Measurements from ENCODE around the gene C17orf107.

Gene C17orf107

GRCh38 chr17:4897198-4897687 is 2.1 kb upstream of the C17orf107 start:
- H3K27me3 ChIP-seq (ENCODE audit: insufficient read depth, insufficient read length), result no peaks in the 10 kb centered on the region
- peaks cover 8% of the 10 kb centered on the region for H3K4me1 ChIP-seq (ENCODE audit: insufficient read depth, insufficient read length)
- no peak overlapping the region for H3K4me3 ChIP-seq (ENCODE audit: insufficient read length, low read depth)
- no peak for DNase-seq (ENCODE audit: low read depth, low spot score)
- peaks cover 65% of the 10 kb centered on the region for H3K36me3 ChIP-seq (ENCODE audit: insufficient read depth, insufficient read length, low read length)
- H3K9ac ChIP-seq (ENCODE audit: insufficient read length, low read depth), result no peak overlapping the region
- TF ChIP-seq ZNF274 (IDR thresholded peaks at IDR 0.05; ENCODE audit: low read depth, low read length) (no peak), SUZ12 (IDR thresholded peaks at IDR 0.05; ENCODE audit: extremely low read depth, insufficient read depth, insufficient read length) (no peak), YY1 (IDR thresholded peaks at IDR 0.05; ENCODE audit: insufficient read depth, insufficient read length) (no peak)
- H3K9me3 ChIP-seq (ENCODE audit: insufficient read depth, low read length), result no peaks in the 10 kb centered on the region

- Histone ChIP-seq H3K4me1 (ENCODE audit: insufficient read depth, insufficient read length) (peaks cover 8% of the 10 kb centered on the region), H3K9ac (ENCODE audit: insufficient read length, low read depth) (no peak overlapping the region), H3K27me3 (ENCODE audit: insufficient read depth, insufficient read length) (no peaks in the 10 kb centered on the region), H3K36me3 (ENCODE audit: insufficient read depth, insufficient read length, low read length) (peaks cover 60% of the 10 kb centered on the region), H3K4me3 (ENCODE audit: insufficient read length, low read depth) (no peak overlapping the region), H3K9me3 (ENCODE audit: insufficient read depth, low read length) (no peaks in the 10 kb centered on the region)
- no peak for DNase-seq (ENCODE audit: low read depth, low spot score)
- no peak for TF ChIP-seq ZNF274 (IDR thresholded peaks at IDR 0.05; ENCODE audit: low read depth, low read length)
- TF ChIP-seq SUZ12 (IDR thresholded peaks at IDR 0.05; ENCODE audit: extremely low read depth, insufficient read depth, insufficient read length), result no peak
- TF ChIP-seq YY1 (IDR thresholded peaks at IDR 0.05; ENCODE audit: insufficient read depth, insufficient read length), result no peak
Observed at GRCh38 chr17:4897785-4898184, 1.6 kb upstream of the C17orf107 start.

GRCh38 chr17:4898351-4898750 is 985 bp upstream of the C17orf107 start:
- Histone ChIP-seq H3K36me3 (ENCODE audit: insufficient read depth, insufficient read length, low read length) (peaks cover 54% of the 10 kb centered on the region), H3K9ac (ENCODE audit: insufficient read length, low read depth) (no peak overlapping the region), H3K9me3 (ENCODE audit: insufficient read depth, low read length) (no peaks in the 10 kb centered on the region), H3K27me3 (ENCODE audit: insufficient read depth, insufficient read length) (no peaks in the 10 kb centered on the region), H3K4me1 (ENCODE audit: insufficient read depth, insufficient read length) (peaks cover 11% of the 10 kb centered on the region), H3K4me3 (ENCODE audit: insufficient read length, low read depth) (no peak overlapping the region)
- no peak for DNase-seq (ENCODE audit: low read depth, low spot score)
- TF ChIP-seq ZNF274 (IDR thresholded peaks at IDR 0.05; ENCODE audit: low read depth, low read length) (no peak), SUZ12 (IDR thresholded peaks at IDR 0.05; ENCODE audit: extremely low read depth, insufficient read depth, insufficient read length) (no peak), YY1 (IDR thresholded peaks at IDR 0.05; ENCODE audit: insufficient read depth, insufficient read length) (no peak)

GRCh38 chr17:4898927-4899326 is 409 bp upstream of the C17orf107 start:
- peaks cover 48% of the 10 kb centered on the region for H3K36me3 ChIP-seq (ENCODE audit: insufficient read depth, insufficient read length, low read length)
- H3K4me3 ChIP-seq (ENCODE audit: insufficient read length, low read depth), result no peak overlapping the region
- H3K9me3 ChIP-seq (ENCODE audit: insufficient read depth, low read length), result no peaks in the 10 kb centered on the region
- no peak for DNase-seq (ENCODE audit: low read depth, low spot score)
- no peaks in the 10 kb centered on the region for H3K27me3 ChIP-seq (ENCODE audit: insufficient read depth, insufficient read length)
- no peak for TF ChIP-seq ZNF274 (IDR thresholded peaks at IDR 0.05; ENCODE audit: low read depth, low read length)
- no peak for TF ChIP-seq SUZ12 (IDR thresholded peaks at IDR 0.05; ENCODE audit: extremely low read depth, insufficient read depth, insufficient read length)
- TF ChIP-seq YY1 (IDR thresholded peaks at IDR 0.05; ENCODE audit: insufficient read depth, insufficient read length), result no peak
- peaks cover 12% of the 10 kb centered on the region for H3K4me1 ChIP-seq (ENCODE audit: insufficient read depth, insufficient read length)
- H3K9ac ChIP-seq (ENCODE audit: insufficient read length, low read depth), result no peak overlapping the region

GRCh38 chr17:4900231-4901107 is 1.1 kb downstream of the C17orf107 start:
- no peak overlapping the region for H3K4me3 ChIP-seq (ENCODE audit: insufficient read length, low read depth)
- no peaks in the 10 kb centered on the region for H3K27me3 ChIP-seq (ENCODE audit: insufficient read depth, insufficient read length)
- TF ChIP-seq YY1 (IDR thresholded peaks at IDR 0.05; ENCODE audit: insufficient read depth, insufficient read length) (no peak), ZNF274 (IDR thresholded peaks at IDR 0.05; ENCODE audit: low read depth, low read length) (no peak), SUZ12 (IDR thresholded peaks at IDR 0.05; ENCODE audit: extremely low read depth, insufficient read depth, insufficient read length) (no peak)
- H3K4me1 ChIP-seq (ENCODE audit: insufficient read depth, insufficient read length), result peaks cover 12% of the 10 kb centered on the region
- peaks cover 34% of the 10 kb centered on the region for H3K36me3 ChIP-seq (ENCODE audit: insufficient read depth, insufficient read length, low read length)
- DNase-seq (ENCODE audit: low read depth, low spot score), result no peak
- no peaks in the 10 kb centered on the region for H3K9me3 ChIP-seq (ENCODE audit: insufficient read depth, low read length)
- H3K9ac ChIP-seq (ENCODE audit: insufficient read length, low read depth), result no peak overlapping the region

- no peak overlapping the region for H3K9ac ChIP-seq (ENCODE audit: insufficient read length, low read depth)
- no peak overlapping the region for H3K4me3 ChIP-seq (ENCODE audit: insufficient read length, low read depth)
- H3K4me1 ChIP-seq (ENCODE audit: insufficient read depth, insufficient read length), result peaks cover 12% of the 10 kb centered on the region
- no peak for DNase-seq (ENCODE audit: low read depth, low spot score)
- H3K27me3 ChIP-seq (ENCODE audit: insufficient read depth, insufficient read length), result no peaks in the 10 kb centered on the region
- H3K36me3 ChIP-seq (ENCODE audit: insufficient read depth, insufficient read length, low read length), result peaks cover 27% of the 10 kb centered on the region
- TF ChIP-seq SUZ12 (IDR thresholded peaks at IDR 0.05; ENCODE audit: extremely low read depth, insufficient read depth, insufficient read length), result no peak
- no peak for TF ChIP-seq ZNF274 (IDR thresholded peaks at IDR 0.05; ENCODE audit: low read depth, low read length)
- TF ChIP-seq YY1 (IDR thresholded peaks at IDR 0.05; ENCODE audit: insufficient read depth, insufficient read length), result no peak
- H3K9me3 ChIP-seq (ENCODE audit: insufficient read depth, low read length), result no peaks in the 10 kb centered on the region
Observed at GRCh38 chr17:4901108-4901647, 1.8 kb downstream of the C17orf107 start.

GRCh38 chr17:4901648-4902344 is 2.5 kb downstream of the C17orf107 start:
- no peaks in the 10 kb centered on the region for H3K9me3 ChIP-seq (ENCODE audit: insufficient read depth, low read length)
- TF ChIP-seq ZNF274 (IDR thresholded peaks at IDR 0.05; ENCODE audit: low read depth, low read length), result no peak
- no peak for TF ChIP-seq YY1 (IDR thresholded peaks at IDR 0.05; ENCODE audit: insufficient read depth, insufficient read length)
- no peak for TF ChIP-seq SUZ12 (IDR thresholded peaks at IDR 0.05; ENCODE audit: extremely low read depth, insufficient read depth, insufficient read length)
- no peak overlapping the region for H3K4me3 ChIP-seq (ENCODE audit: insufficient read length, low read depth)
- no peak for DNase-seq (ENCODE audit: low read depth, low spot score)
- H3K9ac ChIP-seq (ENCODE audit: insufficient read length, low read depth), result no peak overlapping the region
- peaks cover 21% of the 10 kb centered on the region for H3K36me3 ChIP-seq (ENCODE audit: insufficient read depth, insufficient read length, low read length)
- H3K27me3 ChIP-seq (ENCODE audit: insufficient read depth, insufficient read length), result no peaks in the 10 kb centered on the region
- H3K4me1 ChIP-seq (ENCODE audit: insufficient read depth, insufficient read length), result peaks cover 8% of the 10 kb centered on the region
